Fibroblast of skin of left quadriceps (primary cell): ENCODE data around the gene SHC4.
A peak's percentile ranks its signal among the peaks of the same experiment; 100 is the strongest.
"Not testable (repeated sequence)": the region's sequence is repeated elsewhere in the genome, so short reads cannot be mapped to it uniquely, and the experiment has no call there.

Experiments
- DNase-seq, 2 experiments: peaks; one replicate each; pipeline ENCODE4 v3.0.0-alpha.2; 2013; ENCODE audit warnings: low read depth in 2 of 2

The SHC4 gene

GRCh38 chr15:48924528-48925393, 39.0 kb downstream of the SHC4 start:
- no peak for DNase-seq

GRCh38 chr15:48922046-48922445, 41.7 kb downstream of the SHC4 start:
- no peak for DNase-seq

GRCh38 chr15:48916721-48917120, 47.0 kb downstream of the SHC4 start:
- no peak for DNase-seq

GRCh38 chr15:48915861-48916260, 47.9 kb downstream of the SHC4 start:
- no peak for DNase-seq

GRCh38 chr15:48914717-48915116, 49.0 kb downstream of the SHC4 start:
- DNase-seq, result no peak

GRCh38 chr15:48913141-48913540, 50.6 kb downstream of the SHC4 start:
- DNase-seq, result no peak

- not testable (repeated sequence) for DNase-seq
These were observed 53.2 kb downstream of the SHC4 start for GRCh38 chr15:48910554-48910953.

- DNase-seq, result not testable (repeated sequence)
These were observed 54.4 kb downstream of the SHC4 start for GRCh38 chr15:48909313-48909712.

- no peak for DNase-seq
These were observed 57.9 kb downstream of the SHC4 start for GRCh38 chr15:48905847-48906246.

GRCh38 chr15:48905216-48905615, 58.5 kb downstream of the SHC4 start:
- DNase-seq, result no peak

- DNase-seq, result no peak
These were observed 59.0 kb downstream of the SHC4 start for GRCh38 chr15:48904758-48905157.

- DNase-seq, result no peak
These were observed 63.9 kb downstream of the SHC4 start for GRCh38 chr15:48899793-48900192.

GRCh38 chr15:48898446-48898845, 65.3 kb downstream of the SHC4 start:
- no peak for DNase-seq

GRCh38 chr15:48898032-48898431, 65.7 kb downstream of the SHC4 start:
- no peak for DNase-seq

GRCh38 chr15:48896869-48897814, 66.6 kb downstream of the SHC4 start:
- DNase-seq, result peak; percentile 59 to 61

GRCh38 chr15:48893311-48893710, 70.4 kb downstream of the SHC4 start:
- DNase-seq, result no peak

GRCh38 chr15:48891232-48891765, 72.4 kb downstream of the SHC4 start:
- no peak for DNase-seq

GRCh38 chr15:48890375-48890972, 73.2 kb downstream of the SHC4 start:
- no peak for DNase-seq

GRCh38 chr15:48889925-48890324, 73.8 kb downstream of the SHC4 start:
- no peak for DNase-seq

GRCh38 chr15:48888836-48889235, 74.9 kb downstream of the SHC4 start:
- DNase-seq, result no peak

GRCh38 chr15:48888191-48888590, 75.5 kb downstream of the SHC4 start:
- no peak for DNase-seq

- DNase-seq, result no peak
These were observed 76.6 kb downstream of the SHC4 start for GRCh38 chr15:48887144-48887543.
